Measurements from ENCODE around the gene CDHR1.
"Not testable (repeated sequence)": the region's sequence is repeated elsewhere in the genome, so short reads cannot be mapped to it uniquely, and the experiment has no call there.

Gene CDHR1

DNA sequence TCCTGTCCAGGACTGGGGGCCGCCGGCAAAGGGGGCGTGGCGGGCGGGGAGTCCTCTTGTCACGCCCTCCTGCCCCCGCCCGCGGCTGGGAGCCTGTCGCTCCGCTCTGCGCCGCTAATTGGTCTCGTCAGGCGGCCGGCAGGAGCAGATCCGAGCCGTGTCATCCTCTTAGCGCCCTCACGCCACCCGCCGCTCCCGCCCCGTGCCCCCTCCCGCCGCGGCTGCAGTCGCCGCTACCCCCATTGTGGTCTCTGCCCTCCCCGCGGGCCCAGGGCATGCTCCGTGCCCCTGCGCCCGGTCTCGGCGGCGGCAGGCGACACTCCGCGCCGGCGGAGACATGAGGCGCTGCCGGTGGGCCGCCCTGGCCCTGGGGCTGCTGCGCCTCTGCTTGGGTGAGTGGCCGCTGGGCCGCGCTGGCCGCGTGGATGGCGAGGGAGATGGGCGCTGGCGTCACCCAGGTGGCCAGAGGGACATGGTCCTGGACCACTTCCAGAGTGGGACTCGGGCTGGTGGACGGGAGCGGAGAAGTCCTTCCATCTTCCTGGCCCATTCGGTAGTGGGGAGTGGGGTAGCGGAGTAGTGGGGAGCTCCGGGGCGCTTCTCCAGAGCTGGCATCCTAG is at the start of gene CDHR1:
Gene CDHR1, plus strand, starts transcription at position 114 of the 620 bp plus-strand sequence. Its CDS starts 224 bp downstream, at position 338.
- in situ Hi-C loops (cut with HindIII; ENCODE audit: low sequenced_read_pairs) = no loop called here

DNA sequence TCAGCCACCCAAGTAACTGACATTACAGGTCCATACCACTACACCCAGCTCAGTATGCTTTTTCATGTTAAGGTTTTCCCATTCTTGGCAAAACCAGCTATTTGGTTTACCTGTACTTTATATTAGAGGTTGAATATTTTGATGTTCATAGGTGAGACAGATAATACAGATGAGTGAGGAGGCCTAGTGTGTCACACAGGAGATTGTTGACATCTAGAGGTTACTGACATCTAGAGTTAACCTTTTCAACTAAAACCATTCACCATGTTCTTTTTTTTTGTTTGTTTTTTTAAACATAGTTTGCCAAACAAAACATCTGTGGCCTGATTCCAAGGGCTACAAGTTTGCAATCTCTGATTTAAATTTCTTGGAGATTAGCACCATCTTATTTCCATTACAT is 47.0 kb upstream of the CDHR1 start:
- in situ Hi-C loops (cut with HindIII; ENCODE audit: low sequenced_read_pairs) = no loop called here

DNA sequence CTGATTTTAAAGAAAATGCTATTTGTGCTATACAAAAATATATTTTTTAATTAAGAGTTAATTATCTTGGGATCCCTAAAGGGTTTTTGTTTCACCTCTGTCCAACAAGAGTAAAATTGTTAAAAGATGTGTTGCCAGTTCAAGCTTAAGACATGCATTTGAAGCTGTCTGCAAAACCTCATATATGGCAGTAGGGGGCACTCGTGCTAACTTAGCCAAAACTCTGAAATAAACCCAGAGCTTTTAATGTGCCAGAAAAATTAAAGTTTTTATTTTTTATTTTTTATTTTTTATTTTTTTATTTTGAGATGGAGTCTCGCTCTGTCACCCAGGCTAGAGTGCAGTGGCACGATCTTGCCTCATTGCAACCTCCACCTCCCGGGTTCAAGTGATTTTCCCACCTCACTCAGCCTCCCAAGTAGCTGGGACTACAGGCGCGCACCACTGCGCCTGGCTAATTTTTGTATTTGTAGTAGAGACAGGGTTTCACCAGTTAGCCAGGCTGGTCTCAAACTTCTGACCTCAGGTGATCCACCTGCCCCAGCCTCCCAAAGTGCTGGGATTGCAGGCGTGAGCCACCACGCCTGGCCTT is 46.2 kb upstream of the CDHR1 start:
- in situ Hi-C loops (cut with HindIII; ENCODE audit: low sequenced_read_pairs) = not testable (repeated sequence)

DNA sequence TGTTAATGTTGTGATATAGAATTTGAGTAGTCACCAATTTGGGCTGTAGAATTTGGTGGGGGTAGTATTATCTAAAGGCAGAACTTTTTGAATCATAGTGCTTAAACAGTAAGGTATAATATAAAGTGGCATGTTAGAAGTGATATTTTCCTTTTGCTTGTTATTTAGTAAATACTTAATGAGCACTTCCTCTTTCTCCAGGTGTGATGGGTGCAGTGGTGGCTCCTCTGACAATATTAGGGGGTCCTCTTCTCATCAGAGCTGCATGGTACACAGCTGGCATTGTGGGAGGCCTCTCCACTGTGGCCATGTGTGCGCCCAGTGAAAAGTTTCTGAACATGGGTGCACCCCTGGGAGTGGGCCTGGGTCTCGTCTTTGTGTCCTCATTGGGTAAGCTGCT is 44.5 kb upstream of the CDHR1 start:
- in situ Hi-C loops (cut with HindIII; ENCODE audit: low sequenced_read_pairs) = no loop called here

DNA sequence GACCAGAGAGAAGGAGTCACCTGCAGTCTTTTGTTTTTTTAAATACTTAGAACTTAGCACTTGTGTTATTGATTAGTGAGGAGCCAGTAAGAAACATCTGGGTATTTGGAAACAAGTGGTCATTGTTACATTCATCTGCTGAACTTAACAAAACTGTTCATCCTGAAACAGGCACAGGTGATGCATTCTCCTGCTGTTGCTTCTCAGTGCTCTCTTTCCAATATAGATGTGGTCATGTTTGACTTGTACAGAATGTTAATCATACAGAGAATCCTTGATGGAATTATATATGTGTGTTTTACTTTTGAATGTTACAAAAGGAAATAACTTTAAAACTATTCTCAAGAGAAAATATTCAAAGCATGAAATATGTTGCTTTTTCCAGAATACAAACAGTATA is 41.6 kb upstream of the CDHR1 start:
- in situ Hi-C loops (cut with HindIII; ENCODE audit: low sequenced_read_pairs) = no loop called here

DNA sequence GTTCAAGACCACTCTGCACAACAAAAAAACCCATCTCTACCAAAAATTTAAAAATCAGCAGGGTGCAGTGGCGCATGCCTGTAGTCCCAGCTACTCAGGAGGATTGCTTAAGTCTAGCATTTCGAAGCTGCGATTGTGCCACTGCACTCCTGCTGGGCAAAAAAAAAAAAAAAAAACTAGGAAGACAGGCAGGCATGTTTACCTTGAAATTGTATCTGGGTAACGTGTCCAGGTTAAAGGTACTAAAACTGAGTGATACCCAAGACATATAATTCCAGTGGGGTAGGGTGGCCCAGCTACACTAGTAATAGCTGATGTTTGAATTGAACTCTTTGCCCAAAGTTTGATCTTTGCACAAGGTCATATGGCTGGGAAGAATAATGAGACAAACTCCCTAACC is 38.8 kb upstream of the CDHR1 start:
- in situ Hi-C loops (cut with HindIII; ENCODE audit: low sequenced_read_pairs) = no loop called here

DNA sequence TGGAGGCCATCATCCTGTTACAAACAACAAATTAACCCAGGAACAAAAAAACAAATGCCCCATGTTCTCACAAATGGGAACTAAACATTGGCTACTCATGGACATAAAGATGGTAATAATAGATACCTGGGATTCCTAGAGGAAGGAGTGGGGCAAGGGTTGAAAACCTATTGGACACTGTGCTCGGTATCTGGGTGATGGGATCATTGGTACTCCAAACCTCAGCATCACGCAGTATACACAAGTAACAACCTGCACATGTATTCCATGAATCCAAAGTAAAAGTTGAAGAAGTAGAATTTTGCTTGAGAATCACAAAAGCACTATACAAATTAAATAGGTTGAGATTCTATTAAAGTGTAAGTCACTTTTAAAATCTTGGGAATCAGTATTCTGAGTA is 38.3 kb upstream of the CDHR1 start:
- in situ Hi-C loops (cut with HindIII; ENCODE audit: low sequenced_read_pairs) = no loop called here

DNA sequence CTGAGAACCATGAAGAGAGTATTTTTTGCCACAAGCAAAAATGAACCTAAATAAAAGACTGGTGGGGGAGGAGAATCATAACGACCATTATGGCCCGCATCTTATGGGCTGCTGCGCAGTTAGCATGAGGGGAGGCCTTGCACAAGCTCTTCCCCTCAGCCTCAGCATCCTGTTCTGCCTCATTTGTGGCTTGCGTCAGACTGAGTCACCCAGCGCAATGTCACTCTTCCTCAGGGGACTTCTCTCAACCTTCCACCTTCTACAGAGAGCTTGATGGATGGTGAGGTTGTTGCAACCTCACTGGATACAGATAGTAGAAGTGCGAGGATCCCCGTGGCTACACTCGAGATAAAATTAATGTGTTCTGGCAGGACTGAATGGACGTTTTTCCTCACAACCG is 37.6 kb upstream of the CDHR1 start:
- in situ Hi-C loops (cut with HindIII; ENCODE audit: low sequenced_read_pairs) = no loop called here

DNA sequence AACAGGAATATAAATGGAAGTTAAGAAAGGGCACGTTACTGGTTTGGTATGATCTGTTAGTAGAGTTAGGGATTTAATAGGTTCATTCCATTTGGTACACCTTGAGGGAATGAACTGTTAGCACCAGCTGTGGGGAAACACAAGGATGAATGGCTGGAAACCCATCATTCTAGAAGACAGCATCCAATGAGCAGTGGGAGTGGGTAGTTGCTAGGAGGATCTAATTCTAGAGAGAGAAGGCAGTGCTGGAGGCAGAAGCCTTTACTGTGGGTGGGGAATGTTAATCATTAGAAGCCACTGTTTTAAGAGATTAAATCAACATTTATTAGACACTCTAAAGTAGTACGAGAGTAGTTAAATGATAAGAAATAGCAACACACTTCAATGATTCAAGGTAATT is 36.3 kb upstream of the CDHR1 start:
- in situ Hi-C loops (cut with HindIII; ENCODE audit: low sequenced_read_pairs) = no loop called here

DNA sequence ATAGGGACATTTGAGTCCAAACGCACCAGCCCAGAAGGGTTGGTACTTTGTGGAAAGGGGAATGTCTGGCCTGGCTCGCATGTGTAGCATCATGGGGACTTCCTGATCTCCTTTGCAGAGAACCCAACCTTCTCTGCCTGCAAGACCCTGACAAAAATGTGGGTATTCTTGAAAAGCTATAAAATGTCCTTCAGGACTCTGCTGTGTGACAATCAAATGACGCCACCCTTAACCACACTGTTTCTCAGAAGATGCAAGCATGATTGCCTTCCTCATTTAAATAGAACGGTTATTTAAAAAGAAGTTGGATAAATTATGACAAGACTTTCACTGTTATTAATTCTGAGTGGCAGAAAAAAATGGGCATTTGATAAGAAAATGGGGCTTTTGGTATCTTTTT is 35.8 kb upstream of the CDHR1 start:
- in situ Hi-C loops (cut with HindIII; ENCODE audit: low sequenced_read_pairs) = no loop called here

DNA sequence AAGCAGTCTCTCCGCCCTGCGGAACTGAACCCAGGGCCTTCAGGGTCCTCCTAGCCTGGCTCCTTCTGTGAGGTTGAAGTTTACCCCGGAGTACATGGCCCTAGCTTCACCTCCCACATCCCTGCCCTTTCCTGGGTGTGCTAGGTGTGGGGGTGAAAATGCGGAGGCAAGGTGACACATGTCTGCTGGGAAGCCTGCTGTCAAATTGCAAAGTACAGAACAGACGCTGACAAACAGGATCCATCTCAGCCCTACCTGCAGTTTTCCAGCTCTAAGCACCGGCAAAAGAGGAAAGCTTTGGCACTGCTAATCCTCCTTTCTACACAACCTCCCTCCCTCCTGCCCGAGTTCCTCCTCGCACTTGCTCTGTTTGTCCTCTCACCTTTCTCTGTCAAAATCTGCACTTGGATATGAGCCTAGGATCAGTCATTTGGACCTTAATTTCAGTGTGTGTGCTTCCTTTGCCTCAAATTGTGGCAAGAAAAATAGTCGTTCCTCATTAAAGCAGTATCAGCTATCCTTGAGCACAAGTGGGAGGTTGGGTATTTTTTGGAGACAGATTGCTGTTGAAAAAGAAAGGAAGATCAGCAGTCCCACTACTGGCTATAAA is 35.2 kb upstream of the CDHR1 start:
- in situ Hi-C loops (cut with HindIII; ENCODE audit: low sequenced_read_pairs) = no loop called here

DNA sequence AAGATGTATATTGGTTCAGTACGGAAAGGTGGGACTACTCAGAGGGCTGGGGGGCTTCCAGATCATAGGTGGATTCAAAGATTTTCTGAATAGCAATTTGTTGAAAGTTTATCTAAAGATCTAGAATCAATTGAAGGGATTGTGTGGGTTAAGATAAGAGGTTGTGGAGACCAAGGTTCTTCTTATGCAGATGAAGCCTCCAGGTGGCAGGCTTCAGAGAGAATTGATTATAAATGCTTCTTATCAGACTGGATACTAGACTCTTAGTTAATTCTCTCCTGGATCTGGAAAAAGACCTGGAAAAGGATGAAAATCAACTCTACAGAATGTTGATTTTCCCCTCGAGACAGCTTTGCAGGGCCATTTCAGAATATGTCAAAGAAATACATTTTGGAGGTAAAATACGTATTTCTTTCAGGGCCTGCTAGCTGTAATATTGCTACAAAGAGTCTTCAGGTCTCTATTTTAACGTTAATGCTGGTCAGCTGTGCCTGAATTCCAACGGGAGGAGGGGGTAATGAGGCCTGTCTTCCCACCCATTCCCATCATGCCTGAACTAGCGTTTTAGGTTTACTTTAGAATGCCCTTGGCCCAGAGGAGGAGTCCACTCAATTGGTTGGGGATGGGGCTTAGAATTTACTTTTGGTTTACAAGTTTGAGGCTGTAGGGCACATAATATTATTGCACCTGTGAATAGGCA is 33.5 kb upstream of the CDHR1 start:
- in situ Hi-C loops (cut with HindIII; ENCODE audit: low sequenced_read_pairs) = no loop called here

DNA sequence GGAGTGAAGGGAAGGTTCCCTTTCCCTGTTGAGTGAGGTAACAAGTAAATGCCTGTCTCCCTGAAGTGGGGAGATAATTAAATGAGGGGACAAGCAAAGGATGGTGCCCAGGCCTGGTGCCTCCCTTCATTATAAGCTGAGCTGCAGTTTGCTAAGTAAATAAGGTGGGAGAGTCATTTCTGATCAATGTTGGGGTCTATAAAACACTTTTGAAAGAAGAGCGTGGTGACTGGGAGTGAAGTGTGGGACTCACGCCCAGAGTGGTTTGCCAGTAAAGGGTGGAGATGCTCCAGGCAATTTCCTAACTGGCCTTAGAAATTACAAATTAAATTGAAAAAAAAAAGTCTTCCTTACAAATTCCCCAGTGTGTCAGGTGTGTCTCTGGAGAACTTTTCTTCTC is 30.3 kb upstream of the CDHR1 start:
- in situ Hi-C loops (cut with HindIII; ENCODE audit: low sequenced_read_pairs) = no loop called here

DNA sequence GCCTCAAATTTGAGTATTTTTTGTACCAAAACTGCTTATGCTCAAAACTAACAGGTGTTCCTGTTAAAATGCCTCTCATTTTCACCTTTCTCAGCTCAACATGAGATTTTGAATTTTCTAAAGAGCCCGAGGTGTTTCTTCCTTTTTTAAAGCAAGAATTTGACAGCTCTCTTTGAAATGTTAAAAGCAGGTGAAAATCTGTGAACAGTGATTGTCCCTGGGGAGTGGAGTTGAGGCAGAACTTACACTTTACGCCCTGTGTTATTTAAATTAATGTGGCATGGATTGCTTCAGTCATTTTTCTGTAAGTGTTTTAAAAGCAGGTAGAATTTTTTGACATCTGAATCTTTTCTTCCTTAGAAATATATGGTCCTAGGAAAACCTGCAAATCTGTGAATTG is 29.9 kb upstream of the CDHR1 start:
- in situ Hi-C loops (cut with HindIII; ENCODE audit: low sequenced_read_pairs) = no loop called here

DNA sequence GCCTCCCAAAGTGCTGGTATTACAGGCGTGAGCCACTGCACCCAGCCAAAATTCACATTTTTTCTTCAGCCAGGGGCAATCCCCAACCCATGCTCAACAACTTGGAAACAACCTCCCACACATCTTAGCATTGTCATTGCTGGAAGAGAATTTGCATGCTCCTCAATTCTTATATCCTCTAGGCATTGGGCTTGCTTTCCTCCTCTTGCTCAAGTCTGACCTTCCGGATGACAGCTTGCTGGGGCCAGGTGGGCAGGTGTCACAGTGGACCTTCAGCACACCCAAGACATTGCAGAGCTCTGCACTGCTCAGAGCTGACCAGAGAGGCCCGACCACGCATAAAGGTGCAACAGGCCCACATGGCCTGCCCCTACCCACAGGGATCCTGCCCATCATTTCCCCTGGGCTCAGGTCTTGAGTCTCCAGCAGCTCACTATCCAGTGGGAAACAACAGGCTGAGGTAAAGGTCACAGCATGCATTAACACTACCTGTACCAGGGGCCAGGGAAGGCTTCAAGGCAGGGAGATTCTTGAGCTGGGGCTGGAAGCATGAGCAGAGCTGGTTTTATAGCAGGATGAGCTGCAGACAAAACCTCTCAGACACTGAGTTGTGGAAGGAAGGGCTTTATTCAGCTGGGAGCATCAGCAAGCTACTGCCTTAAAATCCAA is 27.6 kb upstream of the CDHR1 start:
- in situ Hi-C loops (cut with HindIII; ENCODE audit: low sequenced_read_pairs) = no loop called here

DNA sequence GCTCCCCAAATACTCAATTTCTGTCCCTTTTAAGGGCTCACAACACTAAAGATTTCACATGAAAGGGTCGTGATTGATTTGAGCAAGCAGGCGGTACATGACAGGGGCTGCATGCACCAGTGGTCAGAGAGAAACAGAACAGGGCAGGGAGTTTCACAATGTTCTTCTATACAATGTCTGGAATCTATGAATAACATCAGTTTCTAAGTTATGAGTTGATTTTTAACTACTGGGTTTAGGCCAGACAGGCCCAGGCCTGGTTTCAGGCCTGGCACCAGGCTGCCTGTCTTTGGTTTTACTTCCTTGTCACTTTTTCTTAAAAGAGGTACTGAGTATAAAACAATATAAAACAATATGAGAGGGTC is 27.1 kb upstream of the CDHR1 start:
- in situ Hi-C loops (cut with HindIII; ENCODE audit: low sequenced_read_pairs) = not testable (repeated sequence)

DNA sequence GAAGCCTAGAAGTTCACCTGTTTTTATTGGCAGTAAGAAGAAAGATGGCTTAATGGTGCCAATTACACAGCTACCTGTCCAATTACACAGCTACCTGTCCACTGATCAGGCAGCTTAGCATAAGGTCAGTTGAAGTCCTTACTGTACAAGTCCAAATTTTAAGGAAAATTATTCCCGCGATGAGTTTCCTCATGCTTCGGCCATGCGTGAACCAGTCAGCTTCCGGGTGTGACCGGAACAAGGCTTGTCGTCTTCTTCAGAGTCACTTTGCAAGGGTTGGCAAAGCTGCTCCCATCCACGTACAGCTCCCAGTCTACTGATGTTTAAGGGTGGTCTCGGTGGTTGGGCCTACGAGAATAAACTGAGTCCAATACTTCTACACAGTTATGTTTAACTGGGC is 26.0 kb upstream of the CDHR1 start:
- in situ Hi-C loops (cut with HindIII; ENCODE audit: low sequenced_read_pairs) = not testable (repeated sequence)

DNA sequence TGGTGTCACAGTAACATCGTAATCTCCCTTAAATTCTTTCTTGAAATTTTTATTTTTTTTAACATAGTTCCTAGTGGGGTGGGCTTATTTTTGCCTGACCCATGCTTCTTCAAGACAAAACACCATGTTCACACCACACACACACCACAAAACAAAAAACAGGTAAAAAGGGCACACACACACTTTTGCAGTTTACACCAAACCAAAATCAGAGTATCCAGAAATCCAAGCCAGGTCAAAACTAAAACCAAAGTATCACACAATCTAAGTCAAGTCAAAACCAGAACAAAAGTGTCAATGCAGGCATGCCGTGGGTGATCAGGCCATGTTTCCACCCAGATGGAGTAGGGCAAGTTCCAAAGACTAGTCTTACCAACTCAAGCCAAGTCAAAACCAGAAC is 23.1 kb upstream of the CDHR1 start:
- in situ Hi-C loops (cut with HindIII; ENCODE audit: low sequenced_read_pairs) = not testable (repeated sequence)

DNA sequence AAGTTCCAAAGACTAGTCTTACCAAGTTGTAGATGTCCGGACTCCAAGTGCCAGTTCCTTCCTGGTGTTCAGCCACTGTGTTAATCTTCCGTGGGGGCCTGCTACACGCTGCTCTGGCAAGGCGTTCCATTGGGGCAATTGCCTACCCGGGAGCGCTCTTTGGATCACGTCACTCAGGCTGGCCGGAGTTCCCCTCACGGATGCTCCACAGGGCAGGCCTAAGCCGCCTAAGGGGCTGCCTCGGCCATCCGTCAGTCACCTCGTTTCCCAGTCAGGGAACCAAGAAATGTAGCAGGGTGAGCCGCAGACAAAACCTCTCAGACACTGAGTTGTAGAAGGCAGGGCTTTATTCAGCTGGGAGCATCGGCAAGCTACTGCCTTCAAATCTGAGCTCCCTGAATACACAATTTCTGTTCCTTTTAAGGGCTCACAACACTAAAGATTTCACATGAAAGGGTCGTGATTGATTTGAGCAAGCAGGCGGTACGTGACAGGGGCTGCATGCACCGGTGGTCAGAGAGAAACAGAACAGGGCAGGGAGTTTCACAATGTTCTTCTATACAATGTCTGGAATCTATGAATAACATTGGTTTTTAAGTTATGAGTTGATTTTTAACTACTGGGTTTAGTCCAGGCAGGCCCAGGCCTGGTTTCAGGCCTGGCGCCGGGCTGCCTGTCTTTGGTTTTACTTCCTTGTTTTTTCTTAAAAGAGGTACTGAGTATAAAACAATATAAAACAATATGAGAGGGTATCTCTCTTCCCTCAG is 22.5 kb upstream of the CDHR1 start:
- in situ Hi-C loops (cut with HindIII; ENCODE audit: low sequenced_read_pairs) = not testable (repeated sequence)

DNA sequence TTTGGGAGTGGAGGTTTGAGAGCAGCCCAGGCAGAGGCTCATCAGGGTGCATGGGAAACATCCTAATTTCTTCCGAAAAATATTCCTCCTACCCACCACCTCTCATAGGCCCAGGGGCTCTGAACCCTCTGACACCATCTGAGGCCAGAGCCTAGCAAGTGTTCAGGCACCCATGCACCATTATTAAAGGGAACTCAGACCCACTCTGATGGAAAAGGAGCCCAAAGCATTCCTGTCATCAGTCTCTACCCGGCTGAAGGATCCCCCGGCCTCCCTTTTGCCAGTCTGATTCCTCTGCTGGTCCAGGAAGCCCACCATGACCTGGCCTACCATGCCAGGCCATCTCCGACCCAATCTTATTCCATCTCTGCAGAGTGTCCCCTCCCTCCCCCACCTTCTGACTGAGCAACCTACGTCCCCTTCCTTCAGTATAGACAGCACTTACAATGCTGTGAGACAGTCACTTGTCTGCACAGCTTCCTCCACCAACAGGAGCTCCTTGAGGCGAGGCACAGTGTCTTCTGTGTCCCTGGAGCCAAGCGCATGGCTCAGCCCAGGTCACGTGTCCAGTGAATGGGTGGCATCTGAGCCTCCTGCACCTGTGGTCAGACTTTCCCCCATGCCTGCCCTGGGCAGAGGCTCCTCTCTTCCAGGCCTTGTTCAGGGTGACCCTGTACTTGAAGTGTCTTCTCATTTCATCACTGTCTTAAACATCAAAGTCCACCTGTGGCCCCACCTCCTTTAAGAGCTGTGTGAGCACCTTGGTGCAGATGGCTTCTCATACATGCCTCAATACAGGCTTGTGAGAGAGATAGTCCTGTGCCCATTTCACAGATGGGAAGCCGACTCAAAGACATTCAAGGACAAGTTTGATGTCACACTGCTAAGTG is 21.6 kb upstream of the CDHR1 start:
- in situ Hi-C loops (cut with HindIII; ENCODE audit: low sequenced_read_pairs) = no loop called here

Measured in DLD1 (cell line).